ENCODE data around the gene TMEM14B. TPM values are rescaled to one million over a fixed set of nuclear protein-coding genes. Genes with fewer than 3 reads are reported as not detected.

TMEM14B gene
- total RNA-seq, 1 donor from 2014 or later, result 52.7 TPM

- no peak for TF ChIP-seq CTCF (IDR thresholded peaks at IDR 0.05; ENCODE audit: unreplicated experiment)
- no peak overlapping the region for H3K4me3 Mint-ChIP-seq (ENCODE audit: low read depth)
Measured at GRCh38 chr6:10791673-10792072, 44.1 kb downstream of the TMEM14B start.

GRCh38 chr6:10792101-10792500 is 44.5 kb downstream of the TMEM14B start:
- Mint-ChIP-seq H3K4me3 (ENCODE audit: low read depth) (no peak overlapping the region), H3K4me1 (ENCODE audit: low read depth) (peaks cover 4% of the 10 kb centered on the region), H3K36me3 (ENCODE audit: insufficient read depth) (peaks cover 13% of the 10 kb centered on the region), H3K9me3 (ENCODE audit: low read depth) (no peaks in the 10 kb centered on the region), H3K27ac (no peak overlapping the region), H3K27me3 (no peaks in the 10 kb centered on the region)
- DNase-seq (ENCODE audit: low spot score, unreplicated experiment), result no peak
- TF ChIP-seq CTCF (IDR thresholded peaks at IDR 0.05; ENCODE audit: unreplicated experiment), result no peak

More at GRCh38 chr6:10791673-10792072, 44.1 kb downstream of the TMEM14B start:
- H3K4me1 Mint-ChIP-seq (ENCODE audit: low read depth), result peaks cover 4% of the 10 kb centered on the region
- no peaks in the 10 kb centered on the region for H3K9me3 Mint-ChIP-seq (ENCODE audit: low read depth)
- no peak for DNase-seq (ENCODE audit: low spot score, unreplicated experiment)
- no peak overlapping the region for H3K27ac Mint-ChIP-seq
- peaks cover 15% of the 10 kb centered on the region for H3K36me3 Mint-ChIP-seq (ENCODE audit: insufficient read depth)
- no peaks in the 10 kb centered on the region for H3K27me3 Mint-ChIP-seq

- Mint-ChIP-seq H3K36me3 (ENCODE audit: insufficient read depth) (peaks cover 13% of the 10 kb centered on the region), H3K9me3 (ENCODE audit: low read depth) (no peaks in the 10 kb centered on the region), H3K27me3 (no peaks in the 10 kb centered on the region), H3K27ac (no peak overlapping the region), H3K4me1 (ENCODE audit: low read depth) (peaks cover 4% of the 10 kb centered on the region), H3K4me3 (ENCODE audit: low read depth) (no peak overlapping the region)
- no peak for DNase-seq (ENCODE audit: low spot score, unreplicated experiment)
- TF ChIP-seq CTCF (IDR thresholded peaks at IDR 0.05; ENCODE audit: unreplicated experiment), result no peak
Measured at GRCh38 chr6:10793035-10793434, 45.4 kb downstream of the TMEM14B start.

GRCh38 chr6:10793695-10794094 is 46.1 kb downstream of the TMEM14B start:
- Mint-ChIP-seq H3K4me3 (ENCODE audit: low read depth) (no peak overlapping the region), H3K9me3 (ENCODE audit: low read depth) (no peaks in the 10 kb centered on the region), H3K36me3 (ENCODE audit: insufficient read depth) (peaks cover 13% of the 10 kb centered on the region), H3K27me3 (no peaks in the 10 kb centered on the region), H3K27ac (no peak overlapping the region), H3K4me1 (ENCODE audit: low read depth) (peaks cover 4% of the 10 kb centered on the region)
- no peak for DNase-seq (ENCODE audit: low spot score, unreplicated experiment)
- TF ChIP-seq CTCF (IDR thresholded peaks at IDR 0.05; ENCODE audit: unreplicated experiment), result no peak

GRCh38 chr6:10794239-10794638 is 46.6 kb downstream of the TMEM14B start:
- Mint-ChIP-seq H3K36me3 (ENCODE audit: insufficient read depth) (peaks cover 13% of the 10 kb centered on the region), H3K27ac (no peak overlapping the region), H3K4me1 (ENCODE audit: low read depth) (peaks cover 4% of the 10 kb centered on the region), H3K4me3 (ENCODE audit: low read depth) (no peak overlapping the region), H3K27me3 (no peaks in the 10 kb centered on the region), H3K9me3 (ENCODE audit: low read depth) (no peaks in the 10 kb centered on the region)
- no peak for DNase-seq (ENCODE audit: low spot score, unreplicated experiment)
- TF ChIP-seq CTCF (IDR thresholded peaks at IDR 0.05; ENCODE audit: unreplicated experiment), result no peak

Measured in progenitor cell of endocrine pancreas (in vitro differentiated cells).